ENCODE data around the gene PGD.

PGD gene

GRCh38 chr1:10428984-10429383 is 30.1 kb downstream of the PGD start:
- DNase-seq (ENCODE audit: extremely low read depth, low read depth): no peak
- TF ChIP-seq, protein P1, sequence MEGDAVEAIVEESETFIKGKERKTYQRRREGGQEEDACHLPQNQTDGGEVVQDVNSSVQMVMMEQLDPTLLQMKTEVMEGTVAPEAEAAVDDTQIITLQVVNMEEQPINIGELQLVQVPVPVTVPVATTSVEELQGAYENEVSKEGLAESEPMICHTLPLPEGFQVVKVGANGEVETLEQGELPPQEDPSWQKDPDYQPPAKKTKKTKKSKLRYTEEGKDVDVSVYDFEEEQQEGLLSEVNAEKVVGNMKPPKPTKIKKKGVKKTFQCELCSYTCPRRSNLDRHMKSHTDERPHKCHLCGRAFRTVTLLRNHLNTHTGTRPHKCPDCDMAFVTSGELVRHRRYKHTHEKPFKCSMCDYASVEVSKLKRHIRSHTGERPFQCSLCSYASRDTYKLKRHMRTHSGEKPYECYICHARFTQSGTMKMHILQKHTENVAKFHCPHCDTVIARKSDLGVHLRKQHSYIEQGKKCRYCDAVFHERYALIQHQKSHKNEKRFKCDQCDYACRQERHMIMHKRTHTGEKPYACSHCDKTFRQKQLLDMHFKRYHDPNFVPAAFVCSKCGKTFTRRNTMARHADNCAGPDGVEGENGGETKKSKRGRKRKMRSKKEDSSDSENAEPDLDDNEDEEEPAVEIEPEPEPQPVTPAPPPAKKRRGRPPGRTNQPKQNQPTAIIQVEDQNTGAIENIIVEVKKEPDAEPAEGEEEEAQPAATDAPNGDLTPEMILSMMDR (IDR thresholded peaks at IDR 0.05; ENCODE audit: low read depth, low read length, missing control alignments): no peak
- no peak overlapping the region for H3K4me3 ChIP-seq (replicated peaks; ENCODE audit: low read depth, low read length)

GRCh38 chr1:10429868-10430215 is 31.0 kb downstream of the PGD start:
- no peak for DNase-seq (ENCODE audit: extremely low read depth, low read depth)
- H3K4me3 ChIP-seq (replicated peaks; ENCODE audit: low read depth, low read length): peak overlapping the region; percentile 64
- TF ChIP-seq, protein P1 (IDR thresholded peaks at IDR 0.05; ENCODE audit: low read depth, low read length, missing control alignments): no peak

- H3K4me3 ChIP-seq (replicated peaks; ENCODE audit: low read depth, low read length): peak within 1 kb of the TSS; percentile 64
- TF ChIP-seq, protein P1 (IDR thresholded peaks at IDR 0.05; ENCODE audit: low read depth, low read length, missing control alignments): peak; percentile 76
- DNase-seq (ENCODE audit: extremely low read depth, low read depth): peak; percentile 46
These were observed 31.6 kb downstream of the PGD start, which contains the start of gene CENPS for GRCh38 chr1:10430216-10431069. CENPS (plus strand) TSS chr1:10430433; CDS start chr1:10430518, 85 bp downstream.

DNA sequence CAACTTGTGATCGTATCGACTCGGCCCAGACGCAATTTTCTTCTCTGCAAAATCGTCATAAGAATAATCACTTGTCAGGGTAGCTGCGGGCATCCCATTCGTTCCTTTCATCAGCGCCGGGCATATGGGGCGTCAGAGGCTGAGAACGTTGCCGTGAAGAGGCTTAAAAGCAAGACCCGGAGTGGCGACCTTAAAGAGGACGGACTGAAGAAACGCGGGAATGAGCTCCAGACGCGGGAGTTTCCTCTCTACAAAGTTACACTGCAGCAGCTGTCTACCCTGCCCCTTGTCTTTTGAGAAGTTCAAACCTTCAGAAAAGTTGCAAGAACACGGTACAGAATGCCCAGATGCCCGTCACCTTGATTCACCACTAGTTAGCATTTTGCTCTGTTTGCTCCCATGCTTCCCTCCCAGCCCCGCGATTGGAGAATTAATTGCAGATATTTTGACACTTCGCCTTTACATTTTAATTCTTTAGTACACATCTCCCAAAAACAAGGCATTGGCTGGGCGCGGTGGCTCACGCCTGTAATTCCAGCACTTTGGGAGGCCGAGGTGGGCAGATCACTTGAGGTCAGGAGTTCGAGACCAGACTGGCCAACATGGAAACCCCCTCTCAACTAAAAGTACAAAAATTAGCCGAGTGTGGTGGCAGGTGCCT is 32.3 kb downstream of the PGD start:
- TF ChIP-seq, protein P1 (IDR thresholded peaks at IDR 0.05; ENCODE audit: low read depth, low read length, missing control alignments): no peak
- peak overlapping the region; percentile 64 for H3K4me3 ChIP-seq (replicated peaks; ENCODE audit: low read depth, low read length)
- DNase-seq (ENCODE audit: extremely low read depth, low read depth): no peak

- TF ChIP-seq, protein P1 (IDR thresholded peaks at IDR 0.05; ENCODE audit: low read depth, low read length, missing control alignments): no peak
- DNase-seq (ENCODE audit: extremely low read depth, low read depth): no peak
- no peak overlapping the region for H3K4me3 ChIP-seq (replicated peaks; ENCODE audit: low read depth, low read length)
These were observed 34.2 kb downstream of the PGD start for GRCh38 chr1:10432910-10433700.

- H3K4me3 ChIP-seq (replicated peaks; ENCODE audit: low read depth, low read length): no peak overlapping the region
- TF ChIP-seq, protein P1 (IDR thresholded peaks at IDR 0.05; ENCODE audit: low read depth, low read length, missing control alignments): no peak
- no peak for DNase-seq (ENCODE audit: extremely low read depth, low read depth)
These were observed 34.9 kb downstream of the PGD start for GRCh38 chr1:10433790-10434189.

Data from HFF-Myc (cell line).